Measurements from ENCODE around the gene DNASE1L3. TPM values are rescaled to one million over a fixed set of nuclear protein-coding genes. Genes with fewer than 3 reads are reported as not detected.
A peak's percentile ranks its signal among the peaks of the same experiment; 100 is the strongest.

The DNASE1L3 gene
- total and polyA plus RNA-seq, 2 of the 13 experiments (the other 11 are each of a cell fraction or from before 2014, with no cell fraction given) = 0.86 to 1.7 TPM

GRCh38 chr3:58191361-58191991 lies 19.3 kb downstream of the DNASE1L3 start:
- Histone ChIP-seq H4K20me1 (ENCODE audit: insufficient read depth, low read length) (no peaks in the 10 kb centered on the region), H3K4me3 (replicated peaks in 1 of 3; ENCODE audit: insufficient read depth in 1 of 3, low read depth in 2 of 3, low read length in 3 of 3) (no peak overlapping the region), H3K9ac (ENCODE audit: insufficient read depth, low read depth, low read length) (no peak overlapping the region), H3K9me3 (ENCODE audit: low read length) (no peaks in the 10 kb centered on the region), H2AFZ (ENCODE audit: low read length) (no peak overlapping the region), H3K27ac (ENCODE audit: extremely low read length, insufficient read depth, low read length) (peak overlapping the region; percentile 84), H3K79me2 (ENCODE audit: insufficient read depth, low read length) (no peaks in the 10 kb centered on the region), H3K27me3 (ENCODE audit: control insufficient read depth in 1 of 2, insufficient read depth in 2 of 2, low read length in 2 of 2) (no peaks in the 10 kb centered on the region), H3K36me3 (replicated peaks in 1 of 2; ENCODE audit: control insufficient read depth in 1 of 2, insufficient read depth in 2 of 2, low read length in 2 of 2) (no peaks in the 10 kb centered on the region), H3K4me2 (ENCODE audit: low read depth, low read length) (peak overlapping the region; percentile 51), H3K4me1 (ENCODE audit: insufficient read depth, low read length) (peaks cover 87% of the 10 kb centered on the region)
- no TSS peak for BruUV-seq (replicated peaks)
- FAIRE-seq (no peak), DNase-seq (ENCODE audit: low spot score) (peak; percentile 80), ATAC-seq (peak; percentile 22)
- in situ Hi-C loops (cut with HindIII; ENCODE audit: extremely low pct_ligation_motif_present, low pct_unique_long_range_greater_than_20kb) = no loop called here
- intact Hi-C loops (cut with micrococcal nuclease; ENCODE audit: unreplicated experiment) = no loop called here
- CTCF ChIA-PET (ENCODE audit: low intra/inter-chr PET ratio, low total read pairs) = no interaction called here
- WGBS (ENCODE audit: low lambda C conversion rate) = 18% methylated on average over 10 of the region's 10 CpGs
- POLR2A ChIA-PET = interaction anchor here (0.9 to 3.9 kb wide), 4 partner anchors 10 to 114 kb away, joined by 3 to 15 read pairs (median 4); partner anchors contain the start of genes HTD2 and RPP14
- TF ChIP-seq SMYD3 (CRISPR knock-in tag; IDR thresholded peaks at IDR 0.05) (0 out of 2 replicates have a peak, but pooled peaks have one; percentile 37), SRF (IDR thresholded peaks at IDR 0.05; ENCODE audit: low read depth, low read length) (no peak), E2F5 (CRISPR knock-in tag; conservative IDR thresholded peaks at IDR 0.05) (no peak), ETV6 (CRISPR knock-in tag; conservative IDR thresholded peaks at IDR 0.05) (0 out of 2 replicates have a peak, but pooled peaks have one; percentile 50), SMAD3 (CRISPR knock-in tag; IDR thresholded peaks at IDR 0.05) (peak; percentile 70; the same call in 1 of the 2 replicates), NR2F2 (IDR thresholded peaks at IDR 0.05; ENCODE audit: borderline replicate concordance, low read depth) (peak; percentile 81), ZNF451 (CRISPR knock-in tag; IDR thresholded peaks at IDR 0.05) (no peak), SIN3A (IDR thresholded peaks at IDR 0.05; ENCODE audit: borderline replicate concordance, low read depth, low read length) (0 out of 2 replicates have a peak, but pooled peaks have one; percentile 23), CAMTA2 (CRISPR knock-in tag; IDR thresholded peaks at IDR 0.05; ENCODE audit: borderline replicate concordance) (no peak), ARID5B (CRISPR knock-in tag; IDR thresholded peaks at IDR 0.05) (peak; percentile 92), MTA1 (CRISPR knock-in tag; IDR thresholded peaks at IDR 0.05; ENCODE audit: borderline replicate concordance) (peak; percentile 91; the same call in 1 of the 2 replicates), CENPT (CRISPR knock-in tag; IDR thresholded peaks at IDR 0.05; ENCODE audit: low read depth) (no peak), FOXA1 (IDR thresholded peaks at IDR 0.05) (no peak), FOXA1 (CRISPR knock-in tag; IDR thresholded peaks at IDR 0.05) (no peak), ZNF615 (CRISPR knock-in tag; IDR thresholded peaks at IDR 0.05; ENCODE audit: borderline replicate concordance) (no peak), DR1 (CRISPR knock-in tag; IDR thresholded peaks at IDR 0.05) (no peak), ERF (CRISPR knock-in tag; IDR thresholded peaks at IDR 0.05) (peak; percentile 35; the same call in 1 of the 2 replicates), GATA4 (IDR thresholded peaks at IDR 0.05; ENCODE audit: borderline replicate concordance, low read depth) (peak; percentile 65; the same call in 1 of the 2 replicates), FOXK2 (IDR thresholded peaks at IDR 0.05) (no peak), ZNF672 (CRISPR knock-in tag; IDR thresholded peaks at IDR 0.05) (no peak), JUND (CRISPR knock-in tag; IDR thresholded peaks at IDR 0.05) (no peak), ZNF614 (CRISPR knock-in tag; IDR thresholded peaks at IDR 0.05; ENCODE audit: borderline replicate concordance) (peak; percentile 29; the same call in 1 of the 2 replicates), DNMT3B (CRISPR knock-in tag; conservative IDR thresholded peaks at IDR 0.05) (0 out of 2 replicates have a peak, but pooled peaks have one; percentile 22)
